ENCODE data around the gene WDR82. TPM values are rescaled to one million over a fixed set of nuclear protein-coding genes. Genes with fewer than 3 reads are reported as not detected.
A peak's percentile ranks its signal among the peaks of the same experiment; 100 is the strongest.

The WDR82 gene
- total RNA-seq, 1 donor from 2014 or later, result 78.8 TPM

GRCh38 chr3:52310861-52311575, 32.6 kb upstream of the WDR82 start:
- DNase-seq (ENCODE audit: low read depth in 2 of 2), result no peak

GRCh38 chr3:52308308-52308707, 29.9 kb upstream of the WDR82 start:
- no peak for DNase-seq (ENCODE audit: low read depth in 2 of 2)

- DNase-seq (ENCODE audit: low read depth in 2 of 2), result no peak
Measured at GRCh38 chr3:52306978-52307377, 28.5 kb upstream of the WDR82 start.

DNA sequence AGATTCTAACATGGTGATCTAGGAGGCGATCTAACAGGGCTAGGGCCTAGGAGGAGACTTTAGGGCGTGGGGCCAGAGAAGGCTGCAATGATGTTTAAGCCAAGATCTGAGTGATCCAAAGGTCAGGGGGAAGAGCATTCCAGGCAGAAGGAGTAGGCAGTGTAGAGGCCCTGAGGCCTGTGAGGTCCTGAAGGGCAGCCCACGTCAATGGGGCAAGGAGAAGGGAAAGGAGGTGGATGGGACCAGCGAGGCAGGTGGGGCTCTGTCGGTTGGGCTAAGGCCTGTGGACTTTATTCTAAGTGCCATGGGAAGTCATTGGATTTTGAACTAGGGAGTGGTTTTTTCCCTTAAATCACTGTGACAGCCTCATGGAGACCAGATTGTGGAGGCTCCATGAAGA, 27.5 kb upstream of the WDR82 start:
- no peak for DNase-seq (ENCODE audit: low read depth in 2 of 2)

DNA sequence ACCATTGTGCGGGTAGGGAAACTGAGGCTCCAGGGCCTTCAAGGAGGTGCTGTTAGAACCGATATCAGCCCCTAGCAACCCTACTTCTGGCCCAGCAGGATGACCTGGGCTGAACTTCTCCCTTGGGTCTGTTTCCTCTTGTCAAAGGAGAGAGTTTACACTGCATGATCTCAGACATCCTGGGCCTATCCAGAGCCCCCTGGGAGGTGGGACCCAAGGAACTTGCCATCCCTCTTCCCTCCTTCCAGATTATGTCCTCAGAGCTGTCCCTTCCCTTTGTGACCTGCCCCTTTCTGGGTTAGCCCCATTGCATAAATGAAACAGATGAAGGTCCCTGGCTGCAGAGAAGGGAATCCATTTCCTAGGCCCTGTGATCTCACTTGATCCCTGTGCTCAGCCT, 25.4 kb upstream of the WDR82 start:
- DNase-seq (ENCODE audit: low read depth in 2 of 2), result no peak

DNA sequence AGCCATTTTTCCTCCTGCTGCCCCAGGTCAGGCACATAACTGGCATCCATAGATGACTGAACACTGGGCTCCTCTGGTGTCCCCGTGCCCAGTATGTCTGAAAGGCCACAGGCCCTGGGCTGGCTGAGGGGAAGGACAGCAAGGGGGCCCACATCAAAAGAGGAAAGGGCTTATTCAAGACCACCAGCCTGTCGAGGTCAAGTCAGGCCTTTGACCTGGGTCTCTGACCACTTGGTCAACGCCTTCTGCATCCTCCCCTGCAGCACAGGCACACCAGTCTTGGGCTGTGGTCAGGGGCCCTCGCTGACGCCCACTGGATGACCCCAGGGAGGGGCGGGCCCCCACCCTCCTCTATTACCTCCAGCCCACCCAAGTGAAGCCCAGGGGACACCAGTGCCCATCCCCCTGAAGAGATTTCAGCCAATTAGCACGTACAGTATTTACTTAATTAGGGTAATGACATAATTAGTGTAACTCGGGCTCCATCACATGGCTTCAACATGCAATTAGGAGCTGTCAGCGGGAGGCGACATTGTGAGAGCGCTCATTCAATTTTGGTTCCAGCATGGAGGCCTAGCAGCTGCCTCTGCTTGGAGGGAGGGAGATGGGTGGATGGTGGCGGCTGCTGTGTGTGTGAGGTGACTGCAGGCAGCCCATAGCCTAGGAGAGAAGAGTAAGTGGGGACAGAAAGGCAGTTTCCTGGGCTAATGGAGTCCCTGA, 24.1 kb upstream of the WDR82 start:
- no peak for DNase-seq (ENCODE audit: low read depth in 2 of 2)

GRCh38 chr3:52299879-52300611, 21.6 kb upstream of the WDR82 start:
- peak; percentile 45 to 58 for DNase-seq (ENCODE audit: low read depth in 2 of 2)

DNA sequence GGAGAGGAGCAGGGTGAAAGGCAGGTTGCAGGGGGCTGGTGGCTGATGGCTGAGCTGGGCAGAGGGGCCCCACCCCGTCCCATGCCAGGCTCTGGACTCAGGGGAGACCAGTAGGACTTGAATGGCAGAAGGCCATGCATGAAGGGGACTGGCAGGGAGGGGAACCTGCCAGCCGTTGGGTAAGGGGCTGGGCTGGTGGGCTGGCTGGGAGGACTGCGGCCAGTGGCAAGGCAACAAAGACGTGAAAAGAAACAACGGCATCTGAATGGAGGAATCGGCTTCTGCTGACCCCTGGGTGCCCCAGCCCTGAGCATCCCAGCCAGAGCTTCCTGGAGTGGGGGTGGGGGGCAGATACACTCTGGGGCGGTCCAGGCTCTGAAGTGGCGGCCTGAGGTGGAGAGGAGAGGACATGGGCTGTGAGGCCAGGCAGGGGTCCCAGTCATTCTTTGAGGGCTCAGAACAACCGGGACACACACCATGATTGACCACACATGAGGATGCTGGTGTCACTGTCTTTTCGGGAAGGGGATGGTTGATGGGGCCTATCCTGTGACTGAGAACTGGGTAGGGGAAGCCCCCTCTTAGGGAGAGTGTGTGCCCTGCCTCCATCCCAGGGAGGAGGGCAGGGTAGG, 20.9 kb upstream of the WDR82 start:
- DNase-seq (ENCODE audit: low read depth in 2 of 2), result no peak

- no peak for DNase-seq (ENCODE audit: low read depth in 2 of 2)
Measured at GRCh38 chr3:52298149-52299098, 20.0 kb upstream of the WDR82 start.

DNA sequence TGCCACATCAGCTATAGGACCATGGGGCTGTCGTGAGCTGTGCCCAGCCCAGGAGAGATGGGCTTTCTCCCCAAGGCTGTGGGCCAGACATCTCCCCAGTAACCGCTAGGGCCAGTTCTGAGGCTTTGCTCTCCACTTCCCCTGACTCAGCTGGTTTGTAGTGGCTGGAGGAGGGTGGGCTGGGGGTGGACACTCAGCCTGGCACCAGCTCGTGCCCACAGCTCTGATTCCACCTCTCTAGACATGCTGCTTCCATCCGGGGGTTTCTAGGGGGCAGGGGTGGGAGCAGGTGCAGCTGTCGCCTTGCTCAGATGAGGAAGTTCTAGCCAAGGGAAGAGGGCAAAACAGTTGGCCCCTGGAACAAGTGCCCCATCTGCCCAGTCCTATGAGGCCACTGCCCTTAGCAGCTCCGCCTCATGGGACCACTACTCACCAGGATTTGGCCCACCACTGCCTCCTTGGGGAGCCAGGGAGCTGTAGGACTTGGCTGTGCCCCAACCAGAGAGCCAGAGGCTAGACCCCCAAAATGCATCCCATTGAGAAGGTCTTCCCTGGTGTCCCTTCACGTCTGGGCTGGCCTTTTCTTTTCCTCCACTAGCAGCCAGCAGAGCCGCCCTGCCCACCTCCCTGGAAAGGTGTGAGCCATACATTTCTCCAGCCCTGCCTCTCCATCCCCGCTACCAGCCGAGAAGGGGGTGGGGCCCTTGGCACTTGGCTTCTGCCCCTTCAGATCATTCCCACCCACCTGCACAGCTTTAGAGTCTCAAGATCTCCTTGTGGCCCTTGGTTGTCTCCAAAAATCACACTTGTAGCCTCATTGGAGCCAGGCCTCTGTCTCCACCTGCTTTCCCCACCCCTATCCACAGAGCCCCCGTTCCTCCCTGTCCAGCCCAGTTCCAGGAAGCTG, 19.0 kb upstream of the WDR82 start:
- no peak for DNase-seq (ENCODE audit: low read depth in 2 of 2)

DNA sequence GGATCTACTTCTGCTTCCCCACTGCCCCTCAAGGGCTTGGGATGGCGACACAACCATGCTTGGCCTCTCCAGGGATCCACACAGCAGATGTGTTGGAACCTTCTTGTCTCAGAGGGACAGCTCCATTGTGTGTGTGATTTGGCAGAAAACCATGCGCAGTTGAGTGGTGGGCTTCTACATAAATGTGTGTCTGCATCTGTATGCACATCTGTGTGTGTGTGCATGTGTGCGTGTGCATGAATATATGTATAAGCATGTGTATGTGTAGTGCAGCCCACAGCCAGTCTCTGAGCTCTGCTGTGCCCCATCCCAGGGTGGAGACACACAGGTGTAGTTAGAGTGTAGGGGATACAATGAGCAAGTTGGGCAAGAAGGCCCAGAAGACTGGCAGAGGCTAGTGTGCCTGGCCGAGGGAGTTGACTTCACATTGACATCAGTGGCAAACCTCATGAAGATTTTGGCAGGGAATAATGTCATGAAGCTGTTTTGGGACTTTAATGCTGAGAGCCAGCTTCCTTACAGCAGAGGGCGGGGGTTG, 17.3 kb upstream of the WDR82 start:
- no peak for DNase-seq (ENCODE audit: low read depth in 2 of 2)

DNA sequence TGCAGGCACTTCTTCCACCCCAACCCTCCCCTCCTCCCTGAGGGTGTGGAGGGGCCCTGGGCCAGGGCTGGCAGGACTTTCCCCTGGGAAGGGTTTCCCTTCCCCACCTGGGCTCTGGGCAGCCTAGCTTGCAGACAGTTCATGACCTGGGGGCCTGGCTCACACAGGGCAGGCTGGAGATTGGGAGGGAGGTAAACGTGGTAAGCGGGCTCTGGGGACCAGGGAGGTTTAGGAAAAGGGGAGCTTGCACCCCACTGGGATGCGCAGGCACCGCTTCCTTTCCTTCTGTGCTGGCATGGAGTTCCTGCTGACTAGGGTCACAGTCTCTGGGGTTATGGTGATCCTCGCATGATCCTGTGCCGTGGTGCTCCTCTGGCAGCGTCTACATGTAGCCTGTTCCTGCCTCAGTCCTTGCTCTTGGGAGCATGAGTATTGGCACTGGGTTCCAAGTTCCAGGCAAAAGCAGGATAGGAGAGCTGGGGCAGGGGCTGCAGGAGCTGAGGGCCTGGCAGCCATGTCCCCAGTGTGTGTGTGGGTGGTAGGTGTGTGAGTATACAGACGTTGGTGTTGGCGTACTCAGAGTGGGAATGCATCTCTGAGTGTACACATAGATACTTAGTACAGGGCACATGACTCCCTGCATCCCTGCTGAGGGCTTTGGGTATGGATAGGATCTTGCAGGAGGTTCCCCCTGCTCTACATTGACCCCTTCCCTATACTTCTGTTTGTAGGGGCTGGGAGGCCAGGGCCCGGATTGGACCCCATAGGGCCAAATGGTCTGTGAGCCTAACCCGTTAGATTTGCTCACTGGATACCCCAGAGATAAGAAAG, 16.1 kb upstream of the WDR82 start:
- DNase-seq (ENCODE audit: low read depth in 2 of 2), result no peak

DNA sequence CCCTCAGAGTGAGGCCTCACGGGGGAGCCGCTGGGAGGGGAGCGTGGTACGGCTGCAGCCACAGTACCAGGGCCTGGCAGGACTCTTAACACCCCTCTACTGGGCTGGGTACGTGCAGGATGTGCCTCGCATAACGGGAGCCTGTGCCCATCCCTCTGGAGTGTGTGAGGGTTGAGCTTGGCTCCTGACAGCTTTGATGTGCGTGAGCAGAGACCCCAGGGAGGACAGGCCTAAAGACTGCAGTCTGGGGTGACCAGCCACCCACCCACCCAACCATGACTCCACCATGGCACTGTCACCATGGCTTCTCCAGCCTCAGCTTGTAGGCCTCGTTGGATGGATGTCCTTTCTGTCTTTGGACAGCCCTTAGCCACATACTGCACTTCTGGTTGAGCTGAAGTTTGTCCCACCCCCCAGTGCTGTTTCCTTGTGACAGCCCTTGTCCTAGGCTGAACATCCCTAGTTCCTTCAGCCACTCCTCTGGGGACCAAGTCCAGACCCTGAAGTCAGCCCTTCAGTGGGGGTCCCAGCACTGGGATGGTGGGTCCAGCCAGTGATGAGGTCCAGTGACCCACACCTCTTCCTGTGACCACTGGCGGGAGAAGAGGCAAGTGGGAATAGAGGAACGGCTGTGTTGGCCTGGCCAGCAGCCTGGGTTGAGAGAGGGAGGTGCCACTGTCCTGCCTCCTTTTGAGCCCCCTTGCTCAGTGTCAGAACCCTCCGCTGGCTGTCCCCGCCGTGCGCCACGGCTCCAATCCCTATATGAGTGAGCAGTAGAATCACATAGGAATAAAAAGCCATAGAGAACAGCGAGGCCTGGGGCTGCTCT, 15.3 kb upstream of the WDR82 start:
- no peak for DNase-seq (ENCODE audit: low read depth in 2 of 2)

DNA sequence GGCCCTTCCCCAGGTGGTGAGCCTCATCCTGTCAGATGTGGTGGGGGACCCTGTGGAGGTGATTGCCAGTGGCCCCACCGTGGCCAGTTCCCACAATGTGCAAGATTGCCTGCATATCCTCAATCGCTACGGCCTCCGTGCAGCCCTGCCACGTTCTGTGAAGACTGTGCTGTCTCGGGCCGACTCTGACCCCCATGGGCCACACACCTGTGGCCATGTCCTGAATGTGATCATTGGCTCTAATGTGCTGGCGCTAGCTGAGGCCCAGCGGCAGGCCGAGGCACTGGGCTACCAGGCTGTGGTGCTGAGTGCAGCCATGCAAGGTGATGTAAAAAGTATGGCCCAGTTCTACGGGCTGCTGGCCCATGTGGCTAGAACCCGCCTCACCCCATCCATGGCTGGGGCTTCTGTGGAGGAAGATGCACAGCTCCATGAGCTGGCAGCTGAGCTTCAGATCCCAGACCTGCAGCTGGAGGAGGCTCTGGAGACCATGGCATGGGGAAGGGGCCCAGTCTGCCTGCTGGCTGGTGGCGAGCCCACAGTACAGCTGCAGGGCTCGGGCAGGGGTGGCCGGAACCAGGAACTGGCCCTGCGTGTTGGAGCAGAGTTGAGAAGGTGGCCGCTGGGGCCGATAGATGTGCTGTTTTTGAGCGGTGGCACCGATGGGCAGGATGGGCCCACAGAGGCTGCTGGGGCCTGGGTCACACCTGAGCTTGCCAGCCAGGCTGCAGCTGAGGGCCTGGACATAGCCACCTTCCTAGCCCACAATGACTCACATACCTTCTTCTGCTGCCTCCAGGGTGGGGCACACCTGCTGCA, 14.0 kb upstream of the WDR82 start:
- DNase-seq (ENCODE audit: low read depth in 2 of 2), result no peak

- DNase-seq (ENCODE audit: low read depth in 2 of 2), result peak in 1 of 2 donors; percentile 40
Measured at GRCh38 chr3:52291508-52292181, 13.2 kb upstream of the WDR82 start.

Measured in lung microvascular endothelial cell (primary cell).